ENCODE measurements around the gene SYTL2.
"Not testable (repeated sequence)": the region's sequence is repeated elsewhere in the genome, so short reads cannot be mapped to it uniquely, and the experiment has no call there.

The SYTL2 gene, protein sequence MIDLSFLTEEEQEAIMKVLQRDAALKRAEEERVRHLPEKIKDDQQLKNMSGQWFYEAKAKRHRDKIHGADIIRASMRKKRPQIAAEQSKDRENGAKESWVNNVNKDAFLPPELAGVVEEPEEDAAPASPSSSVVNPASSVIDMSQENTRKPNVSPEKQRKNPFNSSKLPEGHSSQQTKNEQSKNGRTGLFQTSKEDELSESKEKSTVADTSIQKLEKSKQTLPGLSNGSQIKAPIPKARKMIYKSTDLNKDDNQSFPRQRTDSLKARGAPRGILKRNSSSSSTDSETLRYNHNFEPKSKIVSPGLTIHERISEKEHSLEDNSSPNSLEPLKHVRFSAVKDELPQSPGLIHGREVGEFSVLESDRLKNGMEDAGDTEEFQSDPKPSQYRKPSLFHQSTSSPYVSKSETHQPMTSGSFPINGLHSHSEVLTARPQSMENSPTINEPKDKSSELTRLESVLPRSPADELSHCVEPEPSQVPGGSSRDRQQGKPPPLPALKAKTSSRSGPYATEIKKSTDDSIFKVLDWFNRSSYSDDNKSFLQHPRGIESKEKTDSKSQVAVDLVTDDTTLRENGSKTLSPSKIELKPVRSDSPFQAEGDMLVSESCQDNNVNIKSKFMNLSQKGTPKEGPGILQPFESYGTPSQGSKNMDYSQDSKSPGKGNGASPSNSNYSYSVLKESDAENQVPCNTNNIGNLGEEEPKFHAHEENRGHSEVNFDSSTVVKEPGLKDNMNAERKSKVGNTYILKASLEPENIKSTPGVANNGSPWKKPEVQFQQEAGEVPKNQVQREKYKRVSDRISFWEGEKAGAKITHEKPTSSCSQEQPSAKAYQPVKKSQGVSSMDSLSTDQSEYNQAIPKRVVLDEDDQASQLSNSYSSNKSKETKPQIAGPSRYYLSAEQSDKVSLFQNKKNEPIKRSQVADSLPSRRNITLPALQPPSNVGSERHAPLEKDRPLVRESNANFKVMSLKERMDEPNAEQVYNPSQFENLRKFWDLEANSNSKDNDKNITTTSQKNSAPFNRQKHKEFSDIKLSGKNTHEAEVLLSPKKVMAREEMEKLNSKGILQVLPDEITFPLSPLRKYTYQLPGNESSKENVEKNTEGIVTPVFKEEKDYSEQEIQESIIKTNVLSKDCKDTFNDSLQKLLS (N-terminal part only)

GRCh38 chr11:85810871-85811611 is at the start of gene SYTL2:
Gene SYTL2, minus strand, starts transcription at chr11:85811141. Its CDS starts 53,416 bp downstream, at chr11:85757725.
- no peak for FAIRE-seq
- peak; percentile 93 for DNase-seq (ENCODE audit: low spot score)

DNA sequence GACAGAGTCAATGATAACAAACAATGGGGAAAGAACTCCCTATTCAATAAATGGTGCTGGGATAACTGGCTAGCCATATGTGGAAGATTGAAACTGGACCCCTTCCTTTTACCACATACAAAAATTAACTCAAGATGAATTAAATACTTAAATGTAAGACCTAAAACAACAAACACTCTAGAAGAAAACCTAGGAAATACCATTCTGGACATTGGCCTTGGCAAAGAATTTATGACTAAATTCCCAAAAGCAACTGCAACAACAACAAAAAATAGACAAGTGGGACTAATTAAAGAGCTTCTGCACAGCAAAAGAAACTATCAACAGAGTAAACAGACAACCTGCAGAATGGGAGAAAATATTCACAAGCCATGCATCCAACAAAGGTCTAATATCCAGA is 48.6 kb upstream of the SYTL2 start:
- not testable (repeated sequence) for DNase-seq (ENCODE audit: low spot score); FAIRE-seq

GRCh38 chr11:85857098-85857497 is 46.2 kb upstream of the SYTL2 start:
- no peak for FAIRE-seq
- no peak for DNase-seq (ENCODE audit: low spot score)

GRCh38 chr11:85855341-85855656 is 44.4 kb upstream of the SYTL2 start, which contains the start of gene CCDC83:
Gene CCDC83, plus strand, starts transcription at chr11:85855383. Its CDS starts 9,741 bp downstream, at chr11:85865124.
- FAIRE-seq (no peak), DNase-seq (ENCODE audit: low spot score) (no peak)

- DNase-seq (ENCODE audit: low spot score): peak; percentile 93
- peak; percentile 59 for FAIRE-seq
These were observed 43.8 kb upstream of the SYTL2 start for GRCh38 chr11:85854557-85855340.

GRCh38 chr11:85854212-85854556 is 43.2 kb upstream of the SYTL2 start:
- DNase-seq (ENCODE audit: low spot score): no peak
- FAIRE-seq: no peak

DNA sequence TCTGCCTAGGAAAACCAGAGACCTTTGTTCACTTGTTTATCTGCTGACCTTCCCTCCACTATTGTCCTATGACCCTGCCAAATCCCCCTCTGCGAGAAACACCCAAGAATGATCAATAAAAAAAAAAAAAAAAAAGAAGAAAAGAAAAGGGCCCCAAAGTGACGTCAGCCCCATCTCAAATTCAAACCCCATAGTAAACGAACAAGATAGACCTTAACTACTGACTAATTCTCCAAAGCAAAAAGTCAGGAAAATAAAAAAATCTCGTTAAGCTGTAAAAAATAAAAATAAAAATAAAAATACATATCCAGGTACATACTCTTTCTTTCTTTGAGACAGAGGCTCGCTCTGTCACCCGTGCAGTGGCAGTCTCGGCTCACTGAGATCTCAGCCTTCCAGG is 42.6 kb upstream of the SYTL2 start:
- FAIRE-seq; DNase-seq (ENCODE audit: low spot score): not testable (repeated sequence)

DNA sequence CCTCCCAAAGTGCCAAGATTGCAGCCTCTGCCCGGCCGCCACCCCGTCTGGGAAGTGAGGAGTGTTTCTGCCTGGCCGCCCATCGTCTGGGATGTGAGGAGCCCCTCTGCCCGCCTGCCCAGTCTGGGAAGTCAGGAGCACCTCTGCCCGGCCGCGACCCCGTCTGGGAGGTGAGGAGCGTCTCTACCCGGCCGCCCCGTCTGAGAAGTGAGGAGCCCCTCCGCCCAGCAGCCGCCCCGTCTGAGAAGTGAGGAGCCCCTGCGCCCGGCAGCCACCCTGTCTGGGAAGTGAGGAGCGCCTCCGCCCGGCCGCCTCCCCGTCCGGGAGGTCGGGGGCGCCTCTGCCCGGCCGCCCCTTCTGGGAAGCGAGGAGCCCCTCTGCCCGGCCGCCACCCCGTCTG is 41.8 kb upstream of the SYTL2 start:
- not testable (repeated sequence) for DNase-seq (ENCODE audit: low spot score); FAIRE-seq

DNA sequence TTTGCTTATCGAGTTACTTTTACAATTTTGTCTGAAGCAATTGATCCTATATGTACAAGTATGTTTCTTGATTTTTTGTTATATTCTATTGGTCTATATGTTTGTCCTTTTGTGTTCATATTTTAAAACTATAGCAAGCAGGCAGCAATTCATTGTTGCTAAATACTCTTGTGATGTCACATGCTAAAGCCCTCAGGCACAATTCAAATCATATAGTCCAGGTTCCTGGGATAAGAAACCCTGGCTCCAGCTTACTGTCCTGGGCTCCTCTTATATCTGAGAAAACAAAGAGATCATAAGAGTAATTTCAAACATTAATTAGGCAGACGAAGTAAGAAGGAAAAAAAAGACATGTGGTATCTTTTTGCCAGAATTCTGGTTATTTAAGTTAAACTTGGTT is 37.6 kb upstream of the SYTL2 start:
- no peak for FAIRE-seq
- DNase-seq (ENCODE audit: low spot score): no peak

DNA sequence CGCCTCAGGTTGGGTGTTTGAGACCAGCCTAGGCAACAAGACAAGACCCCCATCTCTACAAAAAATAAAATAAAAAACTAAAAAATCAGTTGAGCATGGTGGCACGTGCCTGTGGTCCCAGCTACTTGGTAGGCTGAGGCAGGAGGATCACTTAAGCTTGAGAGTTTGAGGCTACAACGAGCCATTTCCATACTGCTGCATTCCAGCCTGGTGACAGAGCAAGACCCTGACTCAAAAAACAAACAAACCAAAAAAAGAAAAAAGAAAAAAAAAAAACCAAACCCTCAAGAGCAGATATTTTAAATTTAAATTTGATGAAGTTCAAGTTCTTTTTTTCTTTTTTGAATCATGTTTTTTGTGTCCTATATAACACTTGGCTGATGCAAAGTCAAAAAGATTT is 37.1 kb upstream of the SYTL2 start:
- DNase-seq (ENCODE audit: low spot score) (no peak), FAIRE-seq (no peak)

- FAIRE-seq: no peak
- DNase-seq (ENCODE audit: low spot score): no peak
These were observed 36.5 kb upstream of the SYTL2 start for GRCh38 chr11:85847436-85847835.

DNA sequence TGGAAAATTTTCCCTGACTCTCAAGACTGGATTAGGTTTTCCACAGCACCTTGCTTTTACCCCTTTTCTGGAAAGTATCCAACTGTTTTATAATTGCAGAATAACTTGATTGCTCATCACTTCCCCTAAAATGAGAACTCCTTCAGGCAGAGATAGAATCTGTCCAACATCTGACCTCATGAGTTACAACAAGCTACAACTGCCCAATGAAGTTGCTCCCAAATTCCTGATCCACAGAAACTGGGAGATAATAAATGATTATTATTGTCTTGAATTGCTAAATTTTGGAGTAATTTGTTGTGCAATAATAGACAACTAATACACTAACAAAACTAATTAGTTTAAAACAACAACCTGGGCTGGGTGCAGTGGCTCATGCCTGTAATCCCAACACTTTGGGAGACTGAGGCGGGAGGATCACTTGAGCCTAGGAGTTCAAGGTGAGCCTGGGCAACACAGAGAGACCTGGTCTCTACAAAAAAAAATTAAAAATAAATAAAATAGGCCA is 34.2 kb upstream of the SYTL2 start:
- no peak for FAIRE-seq
- no peak for DNase-seq (ENCODE audit: low spot score)

GRCh38 chr11:85844439-85845123 is 33.6 kb upstream of the SYTL2 start:
- DNase-seq (ENCODE audit: low spot score): peak; percentile 66

GRCh38 chr11:85843929-85844328 is 33.0 kb upstream of the SYTL2 start:
- DNase-seq (ENCODE audit: low spot score) (no peak), FAIRE-seq (no peak)

More at GRCh38 chr11:85844439-85845123, 33.6 kb upstream of the SYTL2 start:
- FAIRE-seq: no peak

DNA sequence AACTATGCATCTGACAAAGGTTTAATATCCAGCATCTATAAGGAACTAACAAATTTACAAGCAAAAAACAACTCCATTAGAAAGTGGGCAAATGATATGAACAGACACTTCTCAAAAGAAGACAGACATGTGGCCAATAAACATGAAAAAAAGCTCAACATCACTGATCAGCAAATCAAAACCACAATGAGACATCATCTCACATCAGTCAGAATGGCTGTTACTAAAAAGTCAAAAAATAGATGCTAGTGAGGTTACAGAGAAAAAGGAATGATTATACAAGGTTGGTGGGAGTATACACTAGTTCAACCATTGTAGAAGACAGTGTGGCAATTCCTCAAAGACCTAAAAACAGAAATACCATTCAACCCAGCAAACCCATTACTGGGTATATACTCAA is 30.0 kb upstream of the SYTL2 start:
- not testable (repeated sequence) for DNase-seq (ENCODE audit: low spot score); FAIRE-seq

DNA sequence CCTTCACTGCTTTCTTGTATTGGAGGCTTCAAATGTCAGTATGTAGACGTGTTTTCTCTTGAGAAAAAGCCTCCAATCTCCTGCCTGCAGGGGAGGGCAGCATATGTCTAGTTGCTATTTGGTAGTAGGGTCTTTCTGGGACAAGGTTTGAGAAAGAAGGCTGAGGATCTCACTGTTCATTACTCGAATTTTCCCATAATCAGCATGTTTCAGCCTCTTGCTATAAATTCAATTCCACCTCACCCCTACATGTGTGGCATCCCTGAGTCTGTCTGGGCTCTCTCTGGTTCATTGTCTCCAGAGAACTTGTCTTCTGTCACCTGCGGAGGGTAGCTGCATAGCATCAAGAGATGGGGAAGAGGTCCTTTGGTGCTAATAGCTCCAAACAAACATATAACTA is 24.8 kb upstream of the SYTL2 start:
- DNase-seq (ENCODE audit: low spot score) (no peak), FAIRE-seq (no peak)

DNA sequence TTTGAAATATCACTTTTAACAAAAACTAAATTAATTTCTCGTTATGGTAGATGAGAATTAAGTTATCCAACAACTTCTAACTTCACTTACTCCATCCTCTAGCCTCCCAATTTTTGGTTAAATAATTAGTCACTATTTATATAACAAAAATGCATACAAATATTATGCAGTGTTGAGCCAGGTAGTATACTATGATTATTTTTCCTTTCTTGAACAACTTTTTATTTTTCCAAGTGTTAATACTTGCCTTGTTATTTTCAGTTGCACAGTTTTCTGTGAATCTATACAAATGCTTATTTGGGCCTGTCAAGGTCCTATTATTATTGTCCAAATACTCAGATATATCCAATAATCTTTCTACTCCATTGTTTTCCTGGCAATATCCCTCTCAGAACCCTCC is 24.3 kb upstream of the SYTL2 start:
- DNase-seq (ENCODE audit: low spot score): no peak
- no peak for FAIRE-seq

DNA sequence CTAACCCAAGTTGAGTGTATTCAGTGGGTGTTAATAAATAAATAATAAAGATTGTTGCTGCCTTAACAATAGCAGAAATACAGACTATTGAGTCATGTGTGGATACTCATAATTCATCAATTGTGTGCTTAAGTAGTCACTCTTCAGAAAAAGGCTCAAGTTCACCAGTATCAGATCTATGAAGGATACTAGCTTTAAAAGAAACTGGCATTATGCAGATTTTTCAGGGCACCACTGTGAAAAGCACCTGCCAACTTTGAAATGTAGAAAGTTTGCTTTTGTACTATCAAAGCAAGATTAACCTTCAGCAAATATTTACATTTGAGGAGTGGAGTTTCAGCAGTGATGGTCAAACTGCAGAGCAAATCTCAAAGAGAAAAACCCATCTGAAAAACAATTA is 20.1 kb upstream of the SYTL2 start:
- no peak for FAIRE-seq
- DNase-seq (ENCODE audit: low spot score): no peak

- FAIRE-seq (no peak), DNase-seq (ENCODE audit: low spot score) (no peak)
These were observed 18.2 kb upstream of the SYTL2 start for GRCh38 chr11:85829172-85829571.

- FAIRE-seq (peak; percentile 30), DNase-seq (ENCODE audit: low spot score) (no peak)
These were observed 17.7 kb upstream of the SYTL2 start for GRCh38 chr11:85828640-85828978.
